Motor neuron (in vitro differentiated cells): ENCODE measurements around the gene SEMA4F. TPM values are rescaled to one million over a fixed set of nuclear protein-coding genes. Genes with fewer than 3 reads are reported as not detected.

Experiments used
- ATAC-seq, 8 experiments: fragments of 200-7000 bp; cut with Tn5 transposase; replicated peaks in 6 of 8; 2 replicates each; pipeline ENCODE4 v1.8.0; 2021; ENCODE audit warnings: mild to moderate bottlenecking in 8 of 8, moderate library complexity in 8 of 8
- H3K27ac ChIP-seq, 2 donors: fragments of 250-450 bp; sonication (Bioruptor Pico); 2 replicates each; pipeline ENCODE4 v1.9.0; 2021; ENCODE audit warnings: antibody characterized with exemption in 2 of 2, mild to moderate bottlenecking in 2 of 2, moderate library complexity in 1 of 2
- H3K4me1 ChIP-seq, 2 donors: fragments of 250-450 bp; sonication (Bioruptor Pico); replicated peaks in 1 of 2; 2 replicates each; pipeline ENCODE4 v1.6.1; 2021; ENCODE audit warnings: antibody characterized with exemption in 2 of 2, mild to moderate bottlenecking in 2 of 2, moderate library complexity in 1 of 2
- H3K4me3 ChIP-seq, 5 donors: fragments of 250-450 bp; sonication (Bioruptor Pico); 2 replicates each; pipeline ENCODE4 v1.9.0; 2021; ENCODE audit warnings: antibody characterized with exemption in 5 of 5, mild to moderate bottlenecking in 5 of 5, moderate library complexity in 4 of 5
- WGBS, 10 experiments: fragments of 450-650 bp; shearing (Covaris generic); methylation state at CpG; one replicate each; pipeline ENCODE4 v1.0.0; 2022; 5-methylcytosine and 5-hydroxymethylcytosine counted together
- in situ Hi-C, 9 experiments: fragments of 400-800 bp; cut with MboI; loops; one replicate each; pipeline ENCODE4 v1.15.0; 2021; ENCODE audit warnings: low sequenced_read_pairs in 9 of 9, low pct_unique_long_range_greater_than_20kb in 2 of 9; ENCODE audit not compliant: unreplicated experiment in 9 of 9
- total RNA-seq, 8 experiments: library from RNA; unstranded; fragments of 300-600 nt; gene quantifications; 2 replicates each; pipeline versions ENCODE4 v1.2.3 to v1.2.4, GENCODE V29; 2022

The SEMA4F gene
- total RNA-seq, 8 experiments from 2014 or later, result 0.31 to 21.4 (median 10.4) TPM

- peak; percentile 90 to 98 (median 95) for ATAC-seq
- Histone ChIP-seq H3K4me1 (no peaks in the 10 kb centered on the region), H3K27ac (no peak overlapping the region), H3K4me3 (peak overlapping the region; percentile 42 to 55 (median 50))
- 0 to 3% (median 0%) methylated on average over 2 to 34 of the region's 56 CpGs; no CpG with 5 or more reads in 1 of the 10 experiments for WGBS, 10 experiments
- in situ Hi-C loops, result loop anchor here in 6 of 9 experiments (10.0 to 25.0 kb wide), 3 partner anchors 147 to 172 kb away; no protein-coding TSS in a partner anchor
These were observed 61.2 kb downstream of the SEMA4F start for GRCh38 chr2:74715081-74715791.

- Histone ChIP-seq H3K27ac (no peak overlapping the region), H3K4me1 (no peaks in the 10 kb centered on the region), H3K4me3 (peak overlapping the region in 4 of 5 donors; percentile 42 to 55 (median 47))
- WGBS, 10 experiments, result 20 to 100% (median 56%) methylated on average over 2 to 5 of the region's 6 CpGs; no CpG with 5 or more reads in 3 of the 10 experiments
- ATAC-seq, result no peak
- in situ Hi-C loops, result loop anchor here in 6 of 9 experiments (10.0 to 25.0 kb wide), 3 partner anchors 146 to 171 kb away; no protein-coding TSS in a partner anchor
These were observed 61.8 kb downstream of the SEMA4F start for GRCh38 chr2:74715880-74716279.

- ATAC-seq, result no peak
- no peak overlapping the region for H3K27ac ChIP-seq
- H3K4me1 ChIP-seq, result no peaks in the 10 kb centered on the region
- in situ Hi-C loops, result loop anchor here in 6 of 9 experiments (10.0 to 25.0 kb wide), 3 partner anchors 143 to 168 kb away; no protein-coding TSS in a partner anchor
- WGBS, 10 experiments, result 6 to 100% (median 65%) methylated on average over 1 to 2 of the region's 2 CpGs
- H3K4me3 ChIP-seq, result no peak overlapping the region
These were observed 65.0 kb downstream of the SEMA4F start for GRCh38 chr2:74719066-74719465.

DNA sequence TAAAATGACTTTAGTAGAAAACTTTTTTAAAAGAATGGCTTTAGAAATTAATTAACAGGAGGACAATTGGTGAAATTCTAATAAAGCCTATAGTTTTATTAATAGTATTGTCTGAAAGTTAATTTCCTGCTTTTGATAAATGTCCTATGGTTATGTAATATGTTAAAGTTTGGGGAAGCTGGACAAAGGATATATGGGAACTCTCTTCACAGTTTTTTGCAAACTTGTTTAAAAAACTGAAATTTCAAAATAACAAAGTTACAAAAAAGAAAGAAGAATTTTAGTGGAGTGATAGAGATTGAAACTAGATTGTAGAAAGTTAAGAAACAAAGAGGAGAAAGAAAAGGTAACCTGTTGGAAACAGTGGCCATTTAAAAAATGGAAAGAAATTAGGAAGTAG is 67.3 kb downstream of the SEMA4F start:
- H3K27ac ChIP-seq, result no peak overlapping the region
- H3K4me3 ChIP-seq, result no peak overlapping the region
- in situ Hi-C loops, result loop anchor here in 5 of 9 experiments (25.0 kb wide), 2 partner anchors 141 to 166 kb away; no protein-coding TSS in a partner anchor
- H3K4me1 ChIP-seq, result no peaks in the 10 kb centered on the region
- ATAC-seq, result no peak

- Histone ChIP-seq H3K27ac (no peak overlapping the region), H3K4me1 (no peaks in the 10 kb centered on the region), H3K4me3 (no peak overlapping the region)
- ATAC-seq, result no peak
- in situ Hi-C loops, result loop anchor here in 5 of 9 experiments (25.0 kb wide), 2 partner anchors 138 to 163 kb away; no protein-coding TSS in a partner anchor
- WGBS, 10 experiments, result 35 to 100% (median 79%) methylated on average over 1 to 4 of the region's 4 CpGs
These were observed 70.4 kb downstream of the SEMA4F start for GRCh38 chr2:74724496-74724895.

GRCh38 chr2:74725287-74725686 is 71.2 kb downstream of the SEMA4F start:
- WGBS, 10 experiments, result 14 to 100% (median 100%) methylated on average over 1 of the region's 1 CpG
- ATAC-seq, result no peak
- H3K27ac ChIP-seq, result no peak overlapping the region
- in situ Hi-C loops, result no loop called here
- H3K4me3 ChIP-seq, result no peak overlapping the region
- no peaks in the 10 kb centered on the region for H3K4me1 ChIP-seq

DNA sequence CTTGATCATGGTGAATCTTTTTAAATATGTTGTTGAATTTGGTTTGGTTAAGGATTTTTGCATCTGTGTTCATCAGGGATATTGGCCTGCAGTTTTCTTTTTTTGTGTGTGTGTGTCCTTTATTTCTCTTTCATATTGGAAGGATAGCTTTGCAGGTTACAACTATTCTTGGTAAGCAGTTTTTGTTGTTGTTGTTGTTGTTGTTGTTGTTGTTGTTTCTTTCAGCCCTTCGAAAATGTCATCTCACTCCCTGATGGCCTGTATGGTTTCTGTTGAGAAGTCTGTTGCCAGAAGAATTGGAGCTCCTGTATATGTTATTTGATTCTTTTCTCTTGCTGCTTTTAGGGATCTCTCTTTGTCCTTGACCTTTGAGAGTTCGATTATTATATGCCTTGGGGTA is 74.8 kb downstream of the SEMA4F start:
- Histone ChIP-seq H3K4me1 (no peaks in the 10 kb centered on the region), H3K27ac (no peak overlapping the region), H3K4me3 (no peak overlapping the region)
- ATAC-seq, result no peak
- in situ Hi-C loops, result no loop called here
- WGBS, 10 experiments, result 14 to 100% (median 63%) methylated on average over 1 to 2 of the region's 2 CpGs; no CpG with 5 or more reads in 2 of the 10 experiments

DNA sequence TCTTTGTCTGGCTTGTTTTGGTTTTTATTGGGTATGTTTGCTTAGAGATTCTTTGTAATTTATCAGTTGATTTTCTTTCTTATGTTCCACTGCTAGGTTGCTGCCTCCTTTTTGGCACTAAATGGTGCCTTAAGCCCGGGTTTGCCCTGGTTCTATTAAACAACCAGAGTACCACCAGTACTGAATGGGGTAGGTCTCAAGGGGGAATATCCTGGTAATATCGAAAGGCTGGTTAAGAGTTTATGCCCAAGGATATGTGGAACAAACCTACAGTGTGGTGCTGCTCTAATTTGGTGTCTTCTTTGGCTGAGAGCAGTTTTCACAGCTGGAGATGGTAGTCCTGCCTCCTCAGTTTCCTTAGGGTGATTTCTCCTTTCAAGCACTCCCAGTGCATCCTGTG is 76.5 kb downstream of the SEMA4F start:
- in situ Hi-C loops, result no loop called here
- Histone ChIP-seq H3K4me3 (no peak overlapping the region), H3K27ac (no peak overlapping the region), H3K4me1 (peaks cover 0 to 3% of the 10 kb centered on the region in 2 donors)
- 17 to 100% (median 70%) methylated on average over 1 to 2 of the region's 2 CpGs; no CpG with 5 or more reads in 3 of the 10 experiments for WGBS, 10 experiments
- no peak for ATAC-seq

Other genes starting within 250 kb of the SEMA4F start
- gene C2orf81, start 232.6 kb upstream of the SEMA4F start, total RNA-seq, result 1 to 10 TPM; 1.6 to 5.8 (median 2.7) TPM
- gene WDR54, start 232.5 kb upstream of the SEMA4F start, total RNA-seq, result 10 to 100 TPM; 15.1 to 63.7 (median 49.5) TPM
- gene RTKN, start 212.3 kb upstream of the SEMA4F start, total RNA-seq, result 10 to 100 TPM in 4 of 8 experiments, 1 to 10 TPM in 4; 1.4 to 33.2 (median 9.7) TPM
- 10 to 100 TPM; 17.6 to 51.4 (median 22.9) TPM for gene INO80B, start 199.2 kb upstream of the SEMA4F start, total RNA-seq
- 100 to 1,000 TPM in 4 of 8 experiments, 10 to 100 TPM in 4; 55.2 to 117 (median 99.8) TPM for gene WBP1, start 195.8 kb upstream of the SEMA4F start, total RNA-seq
- gene MOGS, start 188.9 kb upstream of the SEMA4F start, total RNA-seq, result 10 to 100 TPM; 30.8 to 47.6 (median 37.9) TPM
- gene MRPL53, start 181.6 kb upstream of the SEMA4F start, total RNA-seq, result 10 to 100 TPM; 51.1 to 83.5 (median 68.3) TPM
- 10 to 100 TPM in 6 of 8 experiments, 1 to 10 TPM in 2; 8.0 to 32.3 (median 12.8) TPM for gene CCDC142, start 171.2 kb upstream of the SEMA4F start, total RNA-seq
- 10 to 100 TPM in 5 of 8 experiments, 1 to 10 TPM in 3; 4.0 to 23.5 (median 10.2) TPM for gene TTC31, start 171.2 kb upstream of the SEMA4F start, total RNA-seq
- gene LBX2, start 154.6 kb upstream of the SEMA4F start, total RNA-seq, result 1 to 10 TPM in 6 of 8 experiments, under 1 TPM in 2; 0.36 to 7.7 (median 1.4) TPM
- gene PCGF1, start 146.6 kb upstream of the SEMA4F start, total RNA-seq, result 10 to 100 TPM; 14.9 to 28.2 (median 18.4) TPM
- 1 to 10 TPM in 2 of 8 experiments, under 1 TPM in 5, not detected in 1; 0.05 to 1.5 (median 0.73) TPM for gene TLX2, start 139.8 kb upstream of the SEMA4F start, total RNA-seq
- gene DQX1, start 128.0 kb upstream of the SEMA4F start, total RNA-seq, result 1 to 10 TPM in 1 of 8 experiments, under 1 TPM in 6, not detected in 1; 0.11 to 1.0 (median 0.31) TPM
- 100 to 1,000 TPM in 3 of 8 experiments, 10 to 100 TPM in 5; 43.1 to 121 (median 74.7) TPM for gene AUP1, start 124.5 kb upstream of the SEMA4F start, total RNA-seq
- gene HTRA2, start 124.3 kb upstream of the SEMA4F start, total RNA-seq, result 10 to 100 TPM; 30.9 to 49.4 (median 39.3) TPM
- 10 to 100 TPM in 2 of 8 experiments, 1 to 10 TPM in 4, under 1 TPM in 2; 0.54 to 29.3 (median 9.1) TPM for gene LOXL3, start 100.3 kb upstream of the SEMA4F start, total RNA-seq
- gene DOK1, start 99.5 kb upstream of the SEMA4F start, total RNA-seq, result 10 to 100 TPM in 1 of 8 experiments, 1 to 10 TPM in 7; 1.6 to 23.0 (median 6.3) TPM
- gene M1AP, start 5.9 kb upstream of the SEMA4F start, total RNA-seq, result under 1 TPM in 5 of 8 experiments, not detected in 3; 0.08 to 0.50 (median 0.22) TPM
- 10 to 100 TPM in 7 of 8 experiments, 1 to 10 TPM in 1; 8.0 to 47.6 (median 21.0) TPM for gene HK2, start 179.9 kb downstream of the SEMA4F start, total RNA-seq